Right lobe of liver (tissue), 4 donors: ENCODE data around the gene DSCAML1.

Source experiments
- CTCF ChIP-seq, 4 donors: fragments of 200-600 bp in 3 of 4; fragments of 450-650 bp in 1 of 4; IDR thresholded peaks; one replicate each; pipeline versions ENCODE4 v1.5.1 to v1.8.0; 2016 to 2022; ENCODE audit warnings: antibody characterized with exemption in 4 of 4, mild to moderate bottlenecking in 2 of 4
- POLR2A ChIP-seq: fragments of 450-650 bp; IDR thresholded peaks from one replicate; pipeline ENCODE4 v1.6.1; 2017; ENCODE audit warnings: antibody characterized with exemption, mild to moderate bottlenecking
- donor health status: DM: no; HTN: no; CAD: no.
- donor health status: DM: no; HTN: no; CAD: no.
- donor health status: DM: no; HTN: yes; CAD: no.

GRCh38 chr11:117495357-117495756 is 301.7 kb downstream of the DSCAML1 start:
- TF ChIP-seq CTCF (IDR thresholded peaks at IDR 0.05): no peak
- TF ChIP-seq POLR2A: no peak
